Stimulated activated CD4-positive, alpha-beta T cell treated with anti-CD3 and anti-CD28 coated beads, Interleukin-4, amount 100 ng/mL, for 4 hours (primary cell): ENCODE results near the gene AP5B1.
"Not testable (repeated sequence)": the region's sequence is repeated elsewhere in the genome, so short reads cannot be mapped to it uniquely, and the experiment has no call there.

ENCODE experiments used
- DNase-seq, 2 experiments: peaks; one replicate each; pipeline ENCODE4 v3.0.0-alpha.2; 2020

AP5B1 gene

GRCh38 chr11:65782816-65783228, 2.0 kb upstream of the AP5B1 start:
- DNase-seq, result no peak

GRCh38 chr11:65781962-65782815, 1.4 kb upstream of the AP5B1 start:
- no peak for DNase-seq

GRCh38 chr11:65781152-65781961, 581 bp upstream of the AP5B1 start:
- no peak for DNase-seq

- DNase-seq, result peak; percentile 64 to 73
These were observed 632 bp downstream of the AP5B1 start for GRCh38 chr11:65779919-65780769.

- DNase-seq, result no peak
These were observed 1.2 kb downstream of the AP5B1 start for GRCh38 chr11:65779669-65779918.

- DNase-seq, result no peak
These were observed 1.7 kb downstream of the AP5B1 start for GRCh38 chr11:65778901-65779668.

- no peak for DNase-seq
These were observed 2.3 kb downstream of the AP5B1 start for GRCh38 chr11:65778431-65778900.

- no peak for DNase-seq
These were observed 2.9 kb downstream of the AP5B1 start for GRCh38 chr11:65777821-65778361.

GRCh38 chr11:65777241-65777640, 3.5 kb downstream of the AP5B1 start:
- DNase-seq, result no peak

- DNase-seq, result no peak
These were observed 4.0 kb downstream of the AP5B1 start for GRCh38 chr11:65776710-65777141.

- no peak for DNase-seq
These were observed 4.6 kb downstream of the AP5B1 start for GRCh38 chr11:65776196-65776595.

GRCh38 chr11:65774525-65775306, 6.1 kb downstream of the AP5B1 start:
- no peak for DNase-seq

GRCh38 chr11:65773784-65774411, 6.9 kb downstream of the AP5B1 start:
- DNase-seq, result no peak

GRCh38 chr11:65771589-65772112, 9.1 kb downstream of the AP5B1 start:
- no peak for DNase-seq

- DNase-seq, result no peak
These were observed 9.7 kb downstream of the AP5B1 start for GRCh38 chr11:65770951-65771567.

GRCh38 chr11:65767806-65768205, 13.0 kb downstream of the AP5B1 start:
- DNase-seq, result not testable (repeated sequence)

GRCh38 chr11:65767406-65767805, 13.4 kb downstream of the AP5B1 start:
- DNase-seq, result no peak

GRCh38 chr11:65766535-65766934, 14.2 kb downstream of the AP5B1 start:
- no peak for DNase-seq

GRCh38 chr11:65764434-65764833, 16.3 kb downstream of the AP5B1 start:
- no peak for DNase-seq

GRCh38 chr11:65762816-65763215, 18.0 kb downstream of the AP5B1 start:
- not testable (repeated sequence) for DNase-seq
